Ovary (tissue), 9 donors: Measurements from ENCODE around the gene PIGU. TPM values are rescaled to one million over a fixed set of nuclear protein-coding genes. Genes with fewer than 3 reads are reported as not detected.

ENCODE experiments used
- DNase-seq, 5 donors: peaks; one replicate each; pipeline ENCODE4 v3.0.0-alpha.2; 2019 to 2020
- H3K27ac ChIP-seq, 2 donors: fragments of 200-600 bp; one replicate each; pipeline versions ENCODE4 v1.5.1 to v1.8.0; 2019 to 2022
- H3K27me3 ChIP-seq: fragments of 200-600 bp; one replicate; pipeline ENCODE4 v1.8.0; 2022
- H3K36me3 ChIP-seq: fragments of 200-600 bp; sonication (generic); one replicate; pipeline ENCODE4 v1.5.1; 2019
- H3K4me1 ChIP-seq: one replicate; pipeline ENCODE4 v1.8.1; 2013; ENCODE audit warnings: mild to moderate bottlenecking, moderate library complexity; ENCODE audit not compliant: insufficient read depth
- H3K4me3 ChIP-seq: fragments of 200-600 bp; sonication (generic); one replicate; pipeline ENCODE4 v1.5.1; 2017
- H3K9me3 ChIP-seq, 2 donors: fragments of 200-600 bp in 1 of 2; sonication (generic) in 1 of 2; one replicate each; pipeline versions ENCODE4 v1.5.1 to v1.8.1; 2013 to 2019; ENCODE audit warnings: mild to moderate bottlenecking in 1 of 2, moderate library complexity in 1 of 2
- CTCF ChIP-seq, 3 donors: fragments of 450-650 bp in 2 of 3; fragments of 200-600 bp in 1 of 3; IDR thresholded peaks; one replicate each; pipeline versions ENCODE4 v1.5.1 to v1.8.0; 2016 to 2022; ENCODE audit warnings: antibody characterized with exemption in 3 of 3, mild to moderate bottlenecking in 1 of 3
- EP300 ChIP-seq: sonication (generic); formaldehyde crosslinking; IDR thresholded peaks from one replicate; pipeline ENCODE4 v1.6.1; 2017; ENCODE audit warnings: antibody characterized with exemption
- POLR2A ChIP-seq: fragments of 450-650 bp; IDR thresholded peaks from one replicate; pipeline ENCODE4 v1.6.1; 2017; ENCODE audit warnings: antibody characterized with exemption, mild to moderate bottlenecking, moderate library complexity
- WGBS, 3 donors: extraction: QIAGEN DNeasy Blood & Tissue Kit in 1 of 3; methylation state at CpG; one replicate each; pipeline versions ENCODE4 v1.1.5 to v1.1.7; 2013 to 2017; 5-methylcytosine and 5-hydroxymethylcytosine counted together
- intact Hi-C, 4 donors: fragments of 100-400 bp; cut with DNase I; formaldehyde crosslinking; loops; one replicate each; pipeline versions ENCODE4 v1.11.0 to v1.15.1; 2022 to 2023
- polyA plus RNA-seq, 2 donors: library from polyadenylated mRNA; stranded (reverse); fragments of 200-250 nt in 1 of 2; fragments of 350-450 nt in 1 of 2; fragmentation: Illumina TruSeq in 1 of 2; extraction: RNeasy Lipid Tissue Mini Kit (QIAGEN cat#74804) in 1 of 2; gene quantifications; one replicate each; pipeline ENCODE4 v1.2.3, GENCODE V29; 2013 to 2014
- total RNA-seq, 7 donors: library from RNA; depleted of rRNA in 2 of 7; stranded (reverse); fragments of >200 nt in 2 of 7; fragmentation: NEBNext Ultra II Directional in 3 of 7; extraction: Animal tissue kit (Norgen Biotek cat#: 25700) in 3 of 7; gene quantifications; one replicate each; pipeline versions ENCODE4 v1.1.0 to v1.2.4, GENCODE V29; 2016 to 2023
- donor health status: DM: no; HTN: no; CAD: no; lungs with moderate emphysema.
- donor health status: DM: no; HTN: no; CAD: no.
- donor health status: Bipolar disorder and iron deficiency.
- donor health status: DM: yes; HTN: yes; CAD: no.
- donor health status: DM: no; HTN: no; CAD: no.
- donor health status: DM: yes; HTN: yes; CAD: no.

Gene PIGU
- total and polyA plus RNA-seq, 9 donors = 14.4 to 61.4 (median 20.9) TPM

DNA sequence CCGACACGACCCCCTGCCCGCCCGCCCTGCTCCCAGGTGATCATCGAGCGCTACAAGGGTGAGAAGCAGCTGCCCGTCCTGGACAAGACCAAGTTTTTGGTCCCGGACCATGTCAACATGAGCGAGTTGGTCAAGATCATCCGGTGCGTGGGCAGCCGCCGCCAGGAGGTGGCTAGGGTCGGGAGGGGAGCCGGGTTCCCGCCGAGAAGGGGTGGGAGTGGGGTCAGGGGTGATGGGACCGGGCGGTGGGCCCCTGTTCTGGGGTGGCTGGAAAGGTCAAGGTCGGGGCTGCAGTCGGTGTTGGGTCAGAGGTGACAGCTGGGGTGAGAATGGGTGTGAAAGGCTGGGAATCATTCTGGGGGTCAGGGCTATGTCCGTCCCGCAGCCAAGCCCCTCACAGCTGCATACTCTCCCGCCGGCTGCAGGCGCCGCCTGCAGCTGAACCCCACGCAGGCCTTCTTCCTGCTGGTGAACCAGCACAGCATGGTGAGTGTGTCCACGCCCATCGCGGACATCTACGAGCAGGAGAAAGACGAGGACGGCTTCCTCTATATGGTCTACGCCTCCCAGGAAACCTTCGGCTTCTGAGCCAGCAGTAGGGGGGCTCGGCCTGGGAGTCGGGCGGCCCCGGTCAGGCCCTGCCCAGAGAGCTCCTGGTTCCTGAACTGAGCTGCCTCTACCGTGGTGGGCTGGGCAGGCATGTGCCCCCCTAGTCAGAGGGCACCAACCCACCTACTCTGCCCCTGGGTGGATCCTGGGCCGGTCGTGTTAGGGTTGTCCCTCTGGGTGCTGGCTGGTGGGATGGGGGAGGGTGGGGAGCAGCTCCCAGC is 117.4 kb downstream of the PIGU start:
- H3K36me3 ChIP-seq = no peaks in the 10 kb centered on the region
- H3K9me3 ChIP-seq = no peaks in the 10 kb centered on the region
- peak overlapping the region; percentile 98 for H3K4me3 ChIP-seq
- peak; percentile 53 to 77 (median 75) for DNase-seq
- 17 to 41% (median 19%) methylated on average over 30 to 43 of the region's 43 CpGs for WGBS, 3 donors
- H3K4me1 ChIP-seq = no peaks in the 10 kb centered on the region
- H3K27me3 ChIP-seq = no peaks in the 10 kb centered on the region
- peak overlapping the region; percentile 91 to 98 for H3K27ac ChIP-seq
- TF ChIP-seq POLR2A = no peak
- no peak for TF ChIP-seq EP300
- TF ChIP-seq CTCF (IDR thresholded peaks at IDR 0.05) = peak in 1 of 3 donors; percentile 10
- intact Hi-C loops = loop anchor here in 1 of 4 donors (2.0 kb wide), 1 partner anchor 145 kb away; the partner anchor contains the start of gene TP53INP2

- 0 to 1% (median 1%) methylated on average over 69 to 102 of the region's 103 CpGs for WGBS, 3 donors
- TF ChIP-seq CTCF (IDR thresholded peaks at IDR 0.05) (peak in 1 of 3 donors; percentile 50), POLR2A (peak; percentile 78), EP300 (peak; percentile 56)
- peak; percentile 97 to 98 (median 98) for DNase-seq
- Histone ChIP-seq H3K27ac (peak within 1 kb of the TSS; percentile 91 to 98), H3K36me3 (no peaks in the 10 kb centered on the region), H3K4me1 (no peaks in the 10 kb centered on the region), H3K4me3 (peak within 1 kb of the TSS; percentile 98), H3K27me3 (no peaks in the 10 kb centered on the region), H3K9me3 (no peaks in the 10 kb centered on the region)
- intact Hi-C loops = loop anchor here in 1 of 4 donors (2.0 kb wide), 1 partner anchor 146 kb away; the partner anchor contains the start of gene TP53INP2
These were observed 118.3 kb downstream of the PIGU start, which contains the start of gene MAP1LC3A for GRCh38 chr20:34558320-34559218. Gene MAP1LC3A, plus strand, starts transcription at chr20:34558718. Its CDS starts 151 bp downstream, at chr20:34558869.

DNA sequence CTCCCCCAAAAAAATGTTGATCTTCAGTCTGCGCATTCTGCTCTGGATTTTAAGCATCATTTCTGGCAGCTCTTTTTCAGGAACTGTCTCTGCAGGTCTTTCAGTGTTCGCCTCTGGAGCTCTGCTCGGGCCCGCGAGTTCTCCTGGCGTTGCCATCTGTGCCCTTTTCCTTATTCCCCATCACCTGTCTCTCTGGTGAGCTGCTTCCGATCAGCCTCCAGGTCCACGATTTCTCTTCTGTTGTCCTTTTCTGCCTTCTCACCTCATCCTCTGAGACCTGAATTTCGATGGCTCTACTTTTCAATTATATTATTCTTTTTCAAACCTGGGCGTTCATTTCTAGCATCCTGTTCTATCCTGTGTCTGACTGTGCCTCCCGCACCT is 119.0 kb downstream of the PIGU start:
- TF ChIP-seq CTCF (IDR thresholded peaks at IDR 0.05) = no peak
- TF ChIP-seq POLR2A = no peak
- no peak for TF ChIP-seq EP300
- H3K4me1 ChIP-seq = no peaks in the 10 kb centered on the region
- no peaks in the 10 kb centered on the region for H3K36me3 ChIP-seq
- H3K4me3 ChIP-seq = peak overlapping the region; percentile 98
- no peaks in the 10 kb centered on the region for H3K9me3 ChIP-seq
- intact Hi-C loops = loop anchor here in 1 of 4 donors (2.0 kb wide), 1 partner anchor 147 kb away; the partner anchor contains the start of gene TP53INP2
- peak in 2 of 5 donors; percentile 27 to 29 for DNase-seq
- 13 to 23% (median 19%) methylated on average over 11 of the region's 11 CpGs for WGBS, 3 donors
- H3K27ac ChIP-seq = peak overlapping the region; percentile 91 to 98
- H3K27me3 ChIP-seq = no peaks in the 10 kb centered on the region

DNA sequence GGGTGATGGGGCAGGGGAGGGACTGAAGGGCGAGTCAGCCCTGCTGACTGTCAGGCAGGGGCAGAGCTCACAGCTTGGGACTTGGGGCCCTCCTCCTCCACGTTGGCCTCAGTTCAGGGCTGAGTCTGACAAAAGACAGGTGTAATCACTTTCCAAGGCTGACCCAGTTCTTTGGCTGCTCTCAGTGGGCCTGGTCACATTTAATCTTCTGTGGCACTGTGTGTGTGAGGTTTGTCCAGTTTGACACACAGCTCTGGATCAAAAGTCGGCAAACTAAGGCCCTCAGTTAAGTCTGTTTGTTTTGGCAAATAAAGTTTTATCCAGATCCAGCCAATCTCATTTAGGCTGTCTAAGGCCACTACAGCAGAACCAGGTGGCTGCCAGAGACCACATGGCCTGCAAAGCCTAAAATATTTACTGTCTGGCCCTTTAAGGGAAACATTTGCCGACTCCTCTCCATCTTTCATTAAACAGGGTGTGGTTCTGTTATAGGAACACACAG is 123.5 kb downstream of the PIGU start:
- 30 to 33% (median 31%) methylated on average over 4 of the region's 4 CpGs for WGBS, 3 donors
- DNase-seq = no peak

More for the DNA sequence above, 123.5 kb downstream of the PIGU start:
- H3K4me3 ChIP-seq = no peak overlapping the region
- no peaks in the 10 kb centered on the region for H3K36me3 ChIP-seq
- intact Hi-C loops = no loop called here
- H3K27ac ChIP-seq = no peak overlapping the region
- H3K4me1 ChIP-seq = no peaks in the 10 kb centered on the region
- no peaks in the 10 kb centered on the region for H3K27me3 ChIP-seq
- H3K9me3 ChIP-seq = no peaks in the 10 kb centered on the region
- no peak for TF ChIP-seq EP300
- no peak for TF ChIP-seq POLR2A
- no peak for TF ChIP-seq CTCF (IDR thresholded peaks at IDR 0.05)
